K562 (cell line): ENCODE data around the gene RABIF. TPM values are rescaled to one million over a fixed set of nuclear protein-coding genes. Genes with fewer than 3 reads are reported as not detected.
A peak's percentile ranks its signal among the peaks of the same experiment; 100 is the strongest.

ENCODE experiments used
- ASH1L ChIP-seq: fragments of 450-650 bp; IDR thresholded peaks from 2 replicates; pipeline ENCODE4 v1.6.1; 2018; ENCODE audit warnings: borderline replicate concordance, mild to moderate bottlenecking, low read depth; ENCODE audit not compliant: partially characterized antibody
- BCL6 ChIP-seq: fragments of 250-450 bp; sonication (Bioruptor Pico); IDR thresholded peaks from 2 replicates; pipeline ENCODE4 v1.4.0; 2020
- BCOR ChIP-seq: fragments of 450-650 bp; IDR thresholded peaks from 2 replicates; pipeline ENCODE4 v1.6.1; 2016
- CREM ChIP-seq: IDR thresholded peaks from 2 replicates; pipeline ENCODE4 v1.6.1; 2014; ENCODE audit warnings: antibody characterized with exemption, low read depth
- DACH1 ChIP-seq: fragments of 450-650 bp; IDR thresholded peaks from 2 replicates; pipeline ENCODE4 v1.6.1; 2018; ENCODE audit not compliant: partially characterized antibody
- GABPB1 ChIP-seq: sonication (generic); formaldehyde crosslinking; IDR thresholded peaks from 2 replicates; pipeline ENCODE4 v1.8.0; 2022; ENCODE audit warnings: mild to moderate bottlenecking, missing genetic modification reagents
- PKNOX1 ChIP-seq: fragments of 450-650 bp; IDR thresholded peaks from 2 replicates; pipeline ENCODE4 v1.6.1; 2016
- SETDB1 ChIP-seq: IDR thresholded peaks from one replicate; pipeline ENCODE4 v1.6.1; 2012; ENCODE audit warnings: low read length, control low read depth, inconsistent platforms
- SRF ChIP-seq, 2 experiments: fragments of 250-450, 450-650 bp in 1 of 2; sonication (Bioruptor Pico) in 1 of 2; sonication (generic) in 1 of 2; formaldehyde crosslinking; IDR thresholded peaks; 2 replicates each; pipeline versions ENCODE4 v1.5.0 to v1.5.1; 2020 to 2022; ENCODE audit warnings: mild to moderate bottlenecking in 1 of 2, missing genetic modification reagents in 1 of 2
- TAF1 ChIP-seq: IDR thresholded peaks from 2 replicates; pipeline ENCODE4 v1.6.1; 2011; ENCODE audit warnings: mild to moderate bottlenecking, low read length, moderate library complexity; ENCODE audit not compliant: insufficient read depth, control insufficient read depth, severe bottlenecking; ENCODE audit errors: extremely low read depth
- XRCC5 ChIP-seq: fragments of 200-400 bp; formaldehyde crosslinking; IDR thresholded peaks from 2 replicates; pipeline ENCODE4 v1.6.1; 2017; ENCODE audit warnings: low read depth, mild to moderate bottlenecking, low read length
- ZNF384 ChIP-seq: IDR thresholded peaks from 2 replicates; pipeline ENCODE4 v1.6.1; 2012; ENCODE audit warnings: low read depth, low read length, improper control_type of control experiment
- ZNF699 ChIP-seq: fragments of 250-450 bp; sonication (Bioruptor Pico); IDR thresholded peaks from 2 replicates; pipeline ENCODE4 v1.8.0; 2021; ENCODE audit warnings: mild to moderate bottlenecking, moderate library complexity; ENCODE audit not compliant: insufficient replicate concordance
- polyA plus RNA-seq, 8 experiments: library from polyadenylated mRNA; depleted of rRNA in 4 of 8; stranded (reverse) in 5 of 8; unstranded in 3 of 8; fragments of >200 nt; fragmentation: Nextera tagmentation in 2 of 8; fragmentation: Illumina TruSeq in 1 of 8; extraction: Ambion mirVana in 2 of 8; extraction: Trizol in 1 of 8; gene quantifications; 2 replicates each; pipeline versions ENCODE4 v1.2.1 to v1.2.3, GENCODE V29; 2011 to 2014; ENCODE audit warnings: inconsistent platforms in 1 of 8, missing spikeins in 1 of 8
- total RNA-seq, 7 experiments: library from RNA; depleted of rRNA in 6 of 7; stranded (reverse); fragments of >200 nt in 6 of 7; fragmentation: Illumina TruSeq in 2 of 7; extraction: Trizol in 2 of 7; gene quantifications; 2 replicates each; pipeline versions ENCODE4 v1.2.1 to v1.2.3, GENCODE V29; 2011 to 2021; ENCODE audit warnings: low replicate concordance in 1 of 7
- TF ChIP-seq, protein P1 (sequence below): sonication (generic); formaldehyde crosslinking; IDR thresholded peaks from 2 replicates; pipeline ENCODE4 v1.8.1; 2023; ENCODE audit warnings: mild to moderate bottlenecking, missing genetic modification reagents, moderate library complexity
- TF ChIP-seq, protein P2 (sequence below): sonication (generic); formaldehyde crosslinking; IDR thresholded peaks from 2 replicates; pipeline ENCODE4 v1.5.0; 2020; ENCODE audit warnings: missing genetic modification reagents
- TF ChIP-seq, protein P3 (sequence below): sonication (generic); formaldehyde crosslinking; IDR thresholded peaks from 2 replicates; pipeline ENCODE4 v1.8.0; 2022; ENCODE audit warnings: missing genetic modification reagents, mild to moderate bottlenecking, moderate library complexity, borderline replicate concordance
- TF ChIP-seq, protein P4 (sequence below): fragments of 450-650 bp; IDR thresholded peaks from 2 replicates; pipeline ENCODE4 v1.6.1; 2016; ENCODE audit warnings: borderline replicate concordance

RABIF gene
- total and polyA plus RNA-seq, 9 of the 15 experiments (the other 6 are each of a cell fraction or from before 2014, with no cell fraction given) = 7.4 to 20.1 (median 11.0) TPM

GRCh38 chr1:202861420-202862132 lies 27.4 kb downstream of the RABIF start (continued):
- TF ChIP-seq, protein P1, sequence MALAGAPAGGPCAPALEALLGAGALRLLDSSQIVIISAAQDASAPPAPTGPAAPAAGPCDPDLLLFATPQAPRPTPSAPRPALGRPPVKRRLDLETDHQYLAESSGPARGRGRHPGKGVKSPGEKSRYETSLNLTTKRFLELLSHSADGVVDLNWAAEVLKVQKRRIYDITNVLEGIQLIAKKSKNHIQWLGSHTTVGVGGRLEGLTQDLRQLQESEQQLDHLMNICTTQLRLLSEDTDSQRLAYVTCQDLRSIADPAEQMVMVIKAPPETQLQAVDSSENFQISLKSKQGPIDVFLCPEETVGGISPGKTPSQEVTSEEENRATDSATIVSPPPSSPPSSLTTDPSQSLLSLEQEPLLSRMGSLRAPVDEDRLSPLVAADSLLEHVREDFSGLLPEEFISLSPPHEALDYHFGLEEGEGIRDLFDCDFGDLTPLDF (CRISPR knock-in tag) = peak; percentile 42; the same call in 1 of the 2 replicates
- TF ChIP-seq PKNOX1 (0 out of 2 replicates have a peak, but pooled peaks have one; percentile 32), SETDB1 (no peak), TAF1 (no peak), DACH1 (peak; percentile 37), XRCC5 (peak; percentile 64; the same call in 1 of the 2 replicates), SRF (CRISPR knock-in tag; IDR thresholded peaks at IDR 0.05) (peak in 1 of 2 experiments; percentile 52; a peak in 1 of 4 replicates), GABPB1 (CRISPR knock-in tag) (no peak; the same call in 1 of the 2 replicates), BCOR (0 out of 2 replicates have a peak, but pooled peaks have one; percentile 9), ASH1L (peak; percentile 83), CREM (0 out of 2 replicates have a peak, but pooled peaks have one; percentile 66), ZNF384 (no peak), BCL6 (CRISPR knock-in tag) (no peak), ZNF699 (no peak)
- TF ChIP-seq, protein P2, sequence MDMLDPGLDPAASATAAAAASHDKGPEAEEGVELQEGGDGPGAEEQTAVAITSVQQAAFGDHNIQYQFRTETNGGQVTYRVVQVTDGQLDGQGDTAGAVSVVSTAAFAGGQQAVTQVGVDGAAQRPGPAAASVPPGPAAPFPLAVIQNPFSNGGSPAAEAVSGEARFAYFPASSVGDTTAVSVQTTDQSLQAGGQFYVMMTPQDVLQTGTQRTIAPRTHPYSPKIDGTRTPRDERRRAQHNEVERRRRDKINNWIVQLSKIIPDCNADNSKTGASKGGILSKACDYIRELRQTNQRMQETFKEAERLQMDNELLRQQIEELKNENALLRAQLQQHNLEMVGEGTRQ (CRISPR knock-in tag) = no peak
- TF ChIP-seq, protein P3, sequence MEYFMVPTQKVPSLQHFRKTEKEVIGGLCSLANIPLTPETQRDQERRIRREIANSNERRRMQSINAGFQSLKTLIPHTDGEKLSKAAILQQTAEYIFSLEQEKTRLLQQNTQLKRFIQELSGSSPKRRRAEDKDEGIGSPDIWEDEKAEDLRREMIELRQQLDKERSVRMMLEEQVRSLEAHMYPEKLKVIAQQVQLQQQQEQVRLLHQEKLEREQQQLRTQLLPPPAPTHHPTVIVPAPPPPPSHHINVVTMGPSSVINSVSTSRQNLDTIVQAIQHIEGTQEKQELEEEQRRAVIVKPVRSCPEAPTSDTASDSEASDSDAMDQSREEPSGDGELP (CRISPR knock-in tag) = peak; percentile 90
- TF ChIP-seq, protein P4, sequence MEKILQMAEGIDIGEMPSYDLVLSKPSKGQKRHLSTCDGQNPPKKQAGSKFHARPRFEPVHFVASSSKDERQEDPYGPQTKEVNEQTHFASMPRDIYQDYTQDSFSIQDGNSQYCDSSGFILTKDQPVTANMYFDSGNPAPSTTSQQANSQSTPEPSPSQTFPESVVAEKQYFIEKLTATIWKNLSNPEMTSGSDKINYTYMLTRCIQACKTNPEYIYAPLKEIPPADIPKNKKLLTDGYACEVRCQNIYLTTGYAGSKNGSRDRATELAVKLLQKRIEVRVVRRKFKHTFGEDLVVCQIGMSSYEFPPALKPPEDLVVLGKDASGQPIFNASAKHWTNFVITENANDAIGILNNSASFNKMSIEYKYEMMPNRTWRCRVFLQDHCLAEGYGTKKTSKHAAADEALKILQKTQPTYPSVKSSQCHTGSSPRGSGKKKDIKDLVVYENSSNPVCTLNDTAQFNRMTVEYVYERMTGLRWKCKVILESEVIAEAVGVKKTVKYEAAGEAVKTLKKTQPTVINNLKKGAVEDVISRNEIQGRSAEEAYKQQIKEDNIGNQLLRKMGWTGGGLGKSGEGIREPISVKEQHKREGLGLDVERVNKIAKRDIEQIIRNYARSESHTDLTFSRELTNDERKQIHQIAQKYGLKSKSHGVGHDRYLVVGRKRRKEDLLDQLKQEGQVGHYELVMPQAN = no peak
